HG02970 (cell line): ENCODE data around the gene LMOD2.

Source experiments
- ATAC-seq: cut with Tn5 transposase; IDR thresholded peaks from one replicate; pipeline ENCODE4 v1.9.1; 2021; ENCODE audit warnings: mild to moderate bottlenecking, moderate library complexity, moderate number of reproducible peaks; ENCODE audit not compliant: unreplicated experiment, low FRiP score

Gene LMOD2

DNA sequence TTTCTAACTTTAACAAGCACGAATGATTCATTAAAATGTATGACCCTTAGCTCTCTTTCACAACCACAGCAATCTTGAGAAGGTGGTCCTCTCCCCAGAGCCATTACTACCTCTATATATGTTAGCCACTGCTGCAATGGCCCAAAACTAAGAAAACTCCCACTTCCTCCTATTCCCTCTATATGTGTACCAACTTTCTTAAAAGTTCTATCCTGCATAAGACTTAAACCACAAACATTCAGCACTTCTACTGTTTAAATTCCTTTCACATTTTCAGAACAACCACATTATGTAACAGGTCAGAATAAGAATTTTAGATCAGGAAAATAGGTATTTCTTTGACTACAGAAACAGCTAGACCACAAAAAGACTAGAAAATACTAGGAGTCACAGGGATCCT is 57.0 kb downstream of the LMOD2 start:
- no peak for ATAC-seq
